ENCODE measurements around the gene GAL3ST1. TPM values are rescaled to one million over a fixed set of nuclear protein-coding genes. Genes with fewer than 3 reads are reported as not detected.

The GAL3ST1 gene
- total and polyA plus RNA-seq, 2 experiments from 2014 or later = 11.4 to 17.1 TPM

- no peaks in the 10 kb centered on the region for H3K36me3 ChIP-seq (replicated peaks; ENCODE audit: insufficient read depth, low read depth)
- no peak for DNase-seq (ENCODE audit: low spot score)
- H3K27ac ChIP-seq = no peak overlapping the region
- peaks cover 6% of the 10 kb centered on the region for H3K4me1 ChIP-seq (ENCODE audit: insufficient read depth)
- no peak overlapping the region for H3K4me2 ChIP-seq
- H4K20me1 ChIP-seq (ENCODE audit: insufficient read depth, poor library complexity, severe bottlenecking) = no peaks in the 10 kb centered on the region
- WGBS (ENCODE audit: low lambda C conversion rate, missing lambda C conversion rate) = 93% methylated on average over 4 of the region's 4 CpGs
- TF ChIP-seq EZH2 (IDR thresholded peaks at IDR 0.05; ENCODE audit: borderline replicate concordance) (no peak), EZH2phosphoT487 (IDR thresholded peaks at IDR 0.05; ENCODE audit: low read depth, severe bottlenecking, unreplicated experiment) (no peak), CTCF (IDR thresholded peaks at IDR 0.05; ENCODE audit: poor library complexity) (no peak)
- H3K4me3 ChIP-seq = no peak overlapping the region
- peaks cover 11% of the 10 kb centered on the region for H3K27me3 ChIP-seq
- no peaks in the 10 kb centered on the region for H3K79me2 ChIP-seq
- no peak overlapping the region for H2AFZ ChIP-seq
- no peaks in the 10 kb centered on the region for H3K9me3 ChIP-seq (ENCODE audit: low read depth)
- H3K9me2 ChIP-seq (replicated peaks; ENCODE audit: insufficient read depth) = no peaks in the 10 kb centered on the region
These were observed 27.3 kb downstream of the GAL3ST1 start for GRCh38 chr22:30547188-30547587.

GRCh38 chr22:30546616-30547015 lies 27.8 kb downstream of the GAL3ST1 start, which contains the start of gene SEC14L6:
Gene SEC14L6, minus strand, starts transcription at chr22:30546741. Its CDS starts 59 bp downstream, at chr22:30546682.
- H3K4me2 ChIP-seq = no peak within 1 kb of the TSS
- no peak within 1 kb of the TSS for H3K4me3 ChIP-seq
- no peak within 1 kb of the TSS for H2AFZ ChIP-seq
- no peaks in the 10 kb centered on the region for H3K36me3 ChIP-seq (replicated peaks; ENCODE audit: insufficient read depth, low read depth)
- no peak for DNase-seq (ENCODE audit: low spot score)
- WGBS (ENCODE audit: low lambda C conversion rate, missing lambda C conversion rate) = 88% methylated on average over 7 of the region's 7 CpGs
- no peaks in the 10 kb centered on the region for H3K9me2 ChIP-seq (replicated peaks; ENCODE audit: insufficient read depth)
- H3K27me3 ChIP-seq = peaks cover 16% of the 10 kb centered on the region
- H3K9me3 ChIP-seq (ENCODE audit: low read depth) = no peaks in the 10 kb centered on the region
- TF ChIP-seq EZH2phosphoT487 (IDR thresholded peaks at IDR 0.05; ENCODE audit: low read depth, severe bottlenecking, unreplicated experiment) = no peak
- TF ChIP-seq EZH2 (IDR thresholded peaks at IDR 0.05; ENCODE audit: borderline replicate concordance) = no peak
- no peak for TF ChIP-seq CTCF (IDR thresholded peaks at IDR 0.05; ENCODE audit: poor library complexity)
- H3K4me1 ChIP-seq (ENCODE audit: insufficient read depth) = peaks cover 11% of the 10 kb centered on the region
- H3K79me2 ChIP-seq = no peaks in the 10 kb centered on the region
- no peaks in the 10 kb centered on the region for H4K20me1 ChIP-seq (ENCODE audit: insufficient read depth, poor library complexity, severe bottlenecking)
- no peak within 1 kb of the TSS for H3K27ac ChIP-seq

GRCh38 chr22:30542811-30543188 lies 31.7 kb downstream of the GAL3ST1 start:
- H3K4me3 ChIP-seq = no peak overlapping the region
- no peaks in the 10 kb centered on the region for H3K36me3 ChIP-seq (replicated peaks; ENCODE audit: insufficient read depth, low read depth)
- H3K27ac ChIP-seq = no peak overlapping the region
- DNase-seq (ENCODE audit: low spot score) = no peak
- peaks cover 21% of the 10 kb centered on the region for H3K27me3 ChIP-seq
- no peaks in the 10 kb centered on the region for H4K20me1 ChIP-seq (ENCODE audit: insufficient read depth, poor library complexity, severe bottlenecking)
- 80% methylated on average over 12 of the region's 12 CpGs for WGBS (ENCODE audit: low lambda C conversion rate, missing lambda C conversion rate)
- peaks cover 13% of the 10 kb centered on the region for H3K4me1 ChIP-seq (ENCODE audit: insufficient read depth)
- peak overlapping the region; percentile 95 for H3K4me2 ChIP-seq
- no peaks in the 10 kb centered on the region for H3K9me3 ChIP-seq (ENCODE audit: low read depth)
- TF ChIP-seq EZH2phosphoT487 (IDR thresholded peaks at IDR 0.05; ENCODE audit: low read depth, severe bottlenecking, unreplicated experiment) (no peak), EZH2 (IDR thresholded peaks at IDR 0.05; ENCODE audit: borderline replicate concordance) (no peak), CTCF (IDR thresholded peaks at IDR 0.05; ENCODE audit: poor library complexity) (no peak)
- no peaks in the 10 kb centered on the region for H3K79me2 ChIP-seq
- no peak overlapping the region for H2AFZ ChIP-seq
- no peaks in the 10 kb centered on the region for H3K9me2 ChIP-seq (replicated peaks; ENCODE audit: insufficient read depth)
